Activated CD4-positive, alpha-beta T cell treated with anti-CD3 and anti-CD28 coated beads for 24 hours (primary cell): ENCODE results near the gene SF3A2.
"Not testable (repeated sequence)": the region's sequence is repeated elsewhere in the genome, so short reads cannot be mapped to it uniquely, and the experiment has no call there.

Source experiments
- DNase-seq, 2 donors: peaks; one replicate each; pipeline ENCODE4 v3.0.0-alpha.2; 2020; ENCODE audit warnings: low read depth in 2 of 2

The SF3A2 gene, protein sequence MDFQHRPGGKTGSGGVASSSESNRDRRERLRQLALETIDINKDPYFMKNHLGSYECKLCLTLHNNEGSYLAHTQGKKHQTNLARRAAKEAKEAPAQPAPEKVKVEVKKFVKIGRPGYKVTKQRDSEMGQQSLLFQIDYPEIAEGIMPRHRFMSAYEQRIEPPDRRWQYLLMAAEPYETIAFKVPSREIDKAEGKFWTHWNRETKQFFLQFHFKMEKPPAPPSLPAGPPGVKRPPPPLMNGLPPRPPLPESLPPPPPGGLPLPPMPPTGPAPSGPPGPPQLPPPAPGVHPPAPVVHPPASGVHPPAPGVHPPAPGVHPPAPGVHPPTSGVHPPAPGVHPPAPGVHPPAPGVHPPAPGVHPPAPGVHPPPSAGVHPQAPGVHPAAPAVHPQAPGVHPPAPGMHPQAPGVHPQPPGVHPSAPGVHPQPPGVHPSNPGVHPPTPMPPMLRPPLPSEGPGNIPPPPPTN

DNA sequence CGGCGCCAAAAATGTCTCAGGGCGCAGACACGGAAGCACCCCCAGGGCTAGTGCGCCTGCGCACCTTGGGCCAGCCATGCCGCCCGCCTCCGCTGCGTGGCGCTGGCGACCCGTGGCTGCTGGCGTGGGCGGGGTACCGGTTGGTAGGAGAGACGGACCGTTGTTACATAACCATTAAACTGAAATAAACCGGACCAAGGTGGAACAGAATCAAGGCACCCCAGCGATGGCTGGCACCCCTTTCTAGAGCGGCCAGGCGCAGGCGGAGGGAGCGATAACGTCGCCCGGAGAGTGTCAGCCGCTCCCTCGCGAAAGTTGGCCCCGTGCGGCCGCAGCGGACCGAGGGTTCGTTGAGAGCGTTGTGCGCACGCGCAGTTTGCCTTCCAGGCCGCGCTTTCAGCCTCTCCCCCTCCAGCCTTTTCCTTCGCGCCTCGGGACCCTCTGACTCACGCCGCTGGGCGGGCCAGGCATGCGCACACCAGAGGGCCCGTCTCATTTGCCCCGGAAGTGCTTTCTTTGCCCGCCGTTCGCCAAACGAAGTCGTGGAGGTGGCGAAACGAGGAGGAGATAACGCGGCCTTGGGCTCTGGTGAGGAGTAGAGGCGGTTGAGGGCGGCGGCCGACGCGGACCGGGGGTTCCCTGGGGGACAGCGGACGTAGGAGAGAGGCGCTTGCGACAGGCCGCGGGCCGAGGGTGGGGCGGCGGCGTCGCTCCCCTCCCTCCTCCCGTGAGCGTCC, at the start of gene SF3A2, which contains the start of gene PLEKHJ1:
Gene SF3A2, plus strand, starts transcription at position 511 of the 737 bp plus-strand sequence. CDS start 6,595 bp downstream, outside the sequence.
Gene PLEKHJ1, minus strand, starts transcription at position 16 of the 737 bp plus-strand sequence. CDS start 81 bp downstream, outside the sequence.
- peak; percentile 96 for DNase-seq

DNA sequence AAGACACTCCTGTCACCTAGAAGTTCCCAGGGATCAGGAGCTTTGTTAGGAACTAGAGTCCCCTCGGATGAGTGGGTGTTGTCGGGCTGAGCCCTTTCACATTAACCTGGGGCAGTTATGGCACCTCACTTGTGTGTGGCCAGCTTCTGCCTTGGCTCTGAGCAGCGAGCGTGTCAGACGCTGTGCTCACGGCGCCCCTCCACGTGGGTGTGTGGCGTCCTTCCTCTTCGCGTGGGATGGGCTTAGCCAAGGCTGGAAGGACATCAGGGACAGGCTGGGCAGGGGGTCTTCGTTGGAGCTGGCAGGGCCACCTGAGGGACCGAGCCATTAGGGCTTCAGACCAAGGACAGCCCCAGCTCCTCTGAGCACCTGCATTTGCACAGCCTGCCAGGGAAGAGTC, 49.5 kb upstream of the SF3A2 start:
- no peak for DNase-seq

DNA sequence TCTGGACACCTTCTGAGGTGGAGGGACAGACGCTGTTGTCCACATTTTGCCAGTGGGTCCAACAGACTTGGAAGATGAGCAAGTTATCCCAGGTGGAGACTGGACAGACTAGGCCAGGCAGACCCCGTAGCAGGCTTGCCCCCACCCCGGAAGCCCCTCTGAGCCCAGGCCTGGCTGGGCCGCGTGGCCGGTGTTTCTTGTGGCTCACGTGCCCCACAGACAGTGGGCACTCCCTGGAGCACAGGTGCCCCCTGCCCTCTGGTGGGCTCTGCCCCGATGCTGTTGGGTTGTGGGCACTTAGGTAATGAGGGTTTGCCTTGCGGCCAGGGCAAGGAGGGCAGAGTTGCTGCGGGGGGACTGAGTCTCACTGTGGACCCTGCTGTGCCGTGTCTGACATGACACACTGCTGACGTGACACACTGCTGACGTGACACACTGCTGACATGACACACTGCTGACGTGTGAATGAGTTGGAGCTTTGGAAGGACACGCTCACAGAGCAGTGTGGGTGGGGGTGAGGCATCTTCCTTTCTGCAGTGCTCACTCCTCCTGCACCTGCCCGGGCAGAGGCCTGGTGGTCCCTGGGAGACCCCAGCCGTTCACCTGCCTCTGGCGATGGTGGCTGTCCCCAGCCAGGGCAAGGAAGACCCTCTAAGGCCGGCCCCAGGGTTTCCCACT, 47.8 kb upstream of the SF3A2 start:
- DNase-seq: no peak

DNA sequence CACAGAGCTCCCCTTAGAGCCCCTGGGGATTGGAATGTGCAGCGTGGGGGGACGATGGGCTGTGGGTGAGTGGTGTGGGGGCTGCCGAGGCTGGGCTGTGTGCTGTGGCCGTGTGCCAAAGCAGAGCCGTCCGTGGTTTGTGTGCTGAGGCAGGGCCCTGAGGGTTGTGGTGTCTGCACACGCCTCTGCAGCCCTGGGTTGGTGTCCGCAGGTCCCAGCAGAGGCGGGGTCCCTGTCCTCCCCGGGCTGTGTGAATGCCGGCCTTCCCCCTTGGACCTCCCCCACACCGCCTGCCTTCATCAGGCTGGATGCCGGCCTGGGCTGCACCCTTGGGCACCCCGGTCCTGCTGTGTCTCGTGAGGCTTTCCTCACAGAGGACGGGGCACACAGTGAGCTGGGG, 46.7 kb upstream of the SF3A2 start:
- no peak for DNase-seq

DNA sequence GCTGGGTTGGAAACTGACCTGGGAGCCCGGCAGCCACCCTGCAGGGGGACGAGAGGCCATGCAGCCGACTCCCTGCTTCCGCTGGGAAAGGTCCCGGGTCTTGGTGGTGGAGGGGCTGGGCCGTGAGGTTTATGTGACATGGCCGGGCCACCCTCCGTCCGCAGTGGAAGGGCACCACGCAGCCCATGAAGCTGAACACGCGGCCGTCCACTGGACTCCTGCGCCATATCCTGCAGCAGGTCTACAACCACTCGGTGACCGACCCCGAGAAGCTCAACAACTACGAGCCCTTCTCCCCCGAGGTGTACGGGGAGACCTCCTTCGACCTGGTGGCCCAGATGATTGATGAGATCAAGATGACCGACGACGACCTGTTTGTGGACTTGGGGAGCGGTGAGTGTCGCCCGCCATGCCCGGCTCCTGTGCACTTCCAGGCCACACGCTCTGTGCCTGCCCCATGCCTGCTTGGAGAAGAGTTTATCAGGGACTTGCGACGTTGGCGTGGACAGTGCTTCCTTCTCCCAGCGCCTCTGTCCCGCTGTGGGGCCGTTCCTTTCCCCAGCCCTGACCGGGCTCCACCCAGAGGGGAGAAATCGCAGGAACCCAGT, 45.7 kb upstream of the SF3A2 start:
- DNase-seq: no peak

DNA sequence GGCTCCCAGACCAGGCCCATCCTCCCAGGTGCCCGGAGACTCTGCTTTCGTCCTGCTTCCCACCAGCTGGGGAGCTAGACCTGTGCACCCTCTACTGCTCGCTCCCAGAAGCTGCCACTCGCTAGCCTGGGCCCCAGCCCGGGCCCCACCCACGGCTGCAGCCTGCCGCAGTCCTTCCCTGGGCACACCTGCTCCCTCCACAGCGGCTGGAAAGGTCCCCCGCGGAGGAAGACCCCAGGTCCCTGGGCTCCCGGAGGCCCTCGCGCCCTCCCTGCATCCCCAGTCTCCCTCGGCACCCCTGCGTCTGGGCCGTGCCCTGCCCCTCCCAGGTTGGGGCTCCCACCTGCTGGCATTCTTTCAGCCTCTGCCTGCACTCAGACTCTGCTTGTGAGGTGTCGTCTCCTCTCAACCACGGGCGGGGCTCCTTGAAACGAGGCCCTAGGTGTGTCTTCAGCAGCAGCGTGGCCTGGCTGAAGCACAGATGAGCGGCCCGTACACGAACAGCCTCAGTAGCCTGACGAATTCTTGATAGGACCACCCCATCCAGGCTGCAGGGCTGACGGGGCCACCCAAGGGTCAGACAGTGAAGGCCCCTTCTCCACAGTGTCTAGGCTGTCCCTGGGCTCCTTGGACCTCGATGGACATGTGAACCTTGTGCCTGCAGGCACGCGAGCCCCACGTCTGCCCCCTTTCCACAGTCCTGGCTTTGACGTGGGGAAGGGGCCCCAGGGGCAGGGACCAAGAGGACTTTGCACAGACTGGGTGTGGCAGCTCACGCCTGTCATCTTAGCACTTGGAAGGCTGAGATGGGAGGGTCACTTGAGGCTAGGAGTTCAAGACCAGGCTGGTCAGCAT, 44.9 kb upstream of the SF3A2 start:
- DNase-seq: no peak

DNA sequence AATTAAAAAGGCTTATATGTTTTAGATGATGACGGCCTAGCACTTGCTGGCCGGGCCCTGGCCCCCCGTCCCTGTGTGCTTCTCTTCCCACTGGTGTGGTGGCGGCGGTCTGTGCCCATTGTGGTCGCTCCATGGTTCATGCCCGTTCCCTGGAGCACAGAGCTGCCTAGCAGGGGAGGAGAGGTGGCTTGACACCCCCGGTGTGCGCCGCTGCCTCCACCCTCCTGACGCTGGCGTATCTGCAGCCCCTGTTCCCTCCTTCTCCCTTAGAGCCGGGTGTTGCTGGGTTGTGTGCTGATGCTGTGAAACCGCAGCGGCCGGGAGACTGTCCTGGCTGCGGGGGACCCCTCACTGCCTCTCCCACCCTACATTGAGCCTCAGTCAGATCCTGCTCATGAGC, 43.8 kb upstream of the SF3A2 start:
- DNase-seq: no peak

DNA sequence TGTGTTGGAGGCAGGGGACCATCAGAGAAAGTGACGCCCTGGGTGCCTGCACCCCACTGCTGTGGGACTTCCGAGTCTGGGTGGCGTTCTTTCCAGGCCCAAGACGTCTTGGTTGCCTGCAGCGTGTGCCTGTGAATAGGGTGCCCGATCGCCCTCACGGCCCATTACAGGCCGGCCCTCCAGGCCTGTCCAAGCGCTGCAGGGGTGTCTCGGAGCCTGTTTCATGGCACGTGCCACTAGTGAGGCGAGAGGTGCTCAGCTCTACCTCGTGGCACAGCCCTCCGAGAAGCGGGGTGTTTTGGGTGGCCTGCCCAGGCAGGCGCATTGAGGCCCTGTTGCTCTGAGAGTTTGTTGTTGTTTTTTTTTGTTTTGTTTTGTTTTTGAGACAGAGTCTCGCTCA, 42.8 kb upstream of the SF3A2 start:
- DNase-seq: no peak

DNA sequence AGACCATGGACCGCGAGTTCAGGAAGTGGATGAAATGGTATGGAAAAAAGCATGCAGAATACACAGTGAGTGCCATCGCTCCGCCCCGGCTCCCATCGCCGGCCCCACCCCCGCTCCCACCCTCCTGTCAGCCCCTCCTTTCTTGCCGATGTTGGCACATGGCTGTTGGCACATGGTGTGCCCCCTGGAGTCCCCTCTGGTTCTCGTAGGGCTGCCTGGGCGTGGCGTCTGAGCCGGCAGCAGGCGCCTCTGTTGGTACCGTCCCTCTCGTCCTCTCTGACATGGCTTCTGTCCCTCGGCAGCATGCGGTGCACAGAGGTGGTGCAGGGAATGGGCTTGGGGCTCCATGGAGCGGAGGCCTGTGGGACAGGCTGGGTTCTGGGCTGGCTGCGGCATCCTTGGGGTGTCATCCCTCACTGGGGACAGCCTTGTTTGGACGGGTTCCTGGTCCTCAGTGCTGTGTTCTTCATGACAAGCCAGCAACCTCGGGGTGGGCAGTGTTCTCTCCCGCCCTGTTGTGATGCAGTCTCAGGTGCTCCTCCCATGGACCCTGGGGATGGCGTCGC, 42.0 kb upstream of the SF3A2 start:
- no peak for DNase-seq

DNA sequence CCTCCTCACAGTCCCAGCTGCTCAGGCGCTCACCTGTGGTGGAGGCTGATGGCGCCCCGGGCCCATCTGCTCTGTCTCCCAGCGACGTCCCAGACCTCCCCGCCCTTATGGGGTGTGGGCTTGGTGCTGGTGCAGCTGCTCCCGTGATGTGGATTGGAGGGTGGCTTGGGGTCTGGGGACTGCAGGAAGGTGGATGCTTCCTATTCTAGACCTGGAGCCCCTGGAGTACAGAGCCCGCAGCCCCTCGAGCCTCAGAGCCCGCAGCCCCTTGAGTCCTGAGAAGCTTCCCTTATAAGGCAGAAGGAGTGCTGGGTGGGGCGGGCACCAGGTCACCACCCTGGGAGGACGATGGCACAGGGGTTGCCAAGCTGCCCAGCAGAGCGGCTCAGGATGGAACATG, 41.3 kb upstream of the SF3A2 start:
- DNase-seq: no peak

DNA sequence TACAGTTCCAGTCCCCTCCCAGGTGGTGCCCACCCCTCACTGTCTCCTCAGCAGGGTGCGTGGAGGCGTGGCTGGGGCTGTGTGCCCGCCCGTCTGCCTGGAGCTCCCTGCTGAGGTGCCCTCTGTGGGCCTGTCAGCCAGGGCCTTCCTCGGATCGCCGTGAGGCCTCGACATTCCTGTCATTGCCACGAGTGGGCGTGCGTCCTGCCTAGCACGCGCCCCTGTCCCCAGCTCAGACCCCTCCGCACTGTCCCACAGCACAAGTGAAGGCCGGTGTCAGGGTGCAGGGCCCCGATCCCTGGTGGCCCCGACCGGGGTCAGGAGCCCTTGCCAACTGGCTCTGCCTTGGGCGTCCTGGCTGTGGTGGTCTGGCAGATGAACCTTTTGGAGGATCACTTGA, 40.7 kb upstream of the SF3A2 start:
- no peak for DNase-seq

DNA sequence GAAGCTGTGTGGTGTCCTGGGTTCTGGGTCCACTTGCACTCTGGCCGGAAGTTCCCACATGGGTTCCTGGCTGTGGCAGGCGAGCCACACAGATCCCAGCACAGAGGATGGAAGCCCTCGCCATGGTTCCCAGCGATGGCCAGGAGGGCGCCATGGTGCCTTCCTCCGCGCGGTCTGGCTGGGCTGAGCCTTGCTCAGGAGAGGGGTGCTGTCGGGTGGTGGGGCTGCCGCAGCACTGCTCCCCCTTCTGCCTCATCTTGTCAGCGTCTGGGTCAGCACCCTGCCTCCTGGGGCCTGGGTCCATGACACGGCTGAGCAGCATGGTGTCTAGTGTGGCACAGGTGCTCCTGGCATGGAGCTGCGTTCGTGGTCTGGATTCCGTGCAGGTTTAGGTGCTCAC, 39.4 kb upstream of the SF3A2 start:
- DNase-seq: no peak

DNA sequence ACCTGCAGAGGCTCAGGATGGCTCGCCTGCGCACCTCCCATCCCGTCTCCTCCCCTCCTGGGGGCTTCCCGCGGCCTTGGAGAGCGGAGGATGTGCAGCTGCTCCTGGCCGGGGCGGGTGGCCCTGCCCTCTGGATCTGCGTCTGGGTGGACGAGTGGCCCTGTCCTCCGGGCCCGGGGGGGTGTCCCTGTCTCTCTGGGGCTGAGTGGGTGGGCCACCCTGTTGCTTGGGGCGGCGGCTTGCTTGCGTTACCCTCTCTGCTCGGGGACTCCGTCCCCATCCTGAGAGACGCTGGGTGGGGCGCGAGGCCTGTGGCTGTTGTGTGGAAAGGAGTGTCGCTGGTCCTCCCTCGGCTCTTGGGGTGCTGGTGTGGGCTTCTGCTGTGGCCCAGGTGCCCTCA, 38.3 kb upstream of the SF3A2 start:
- no peak for DNase-seq

DNA sequence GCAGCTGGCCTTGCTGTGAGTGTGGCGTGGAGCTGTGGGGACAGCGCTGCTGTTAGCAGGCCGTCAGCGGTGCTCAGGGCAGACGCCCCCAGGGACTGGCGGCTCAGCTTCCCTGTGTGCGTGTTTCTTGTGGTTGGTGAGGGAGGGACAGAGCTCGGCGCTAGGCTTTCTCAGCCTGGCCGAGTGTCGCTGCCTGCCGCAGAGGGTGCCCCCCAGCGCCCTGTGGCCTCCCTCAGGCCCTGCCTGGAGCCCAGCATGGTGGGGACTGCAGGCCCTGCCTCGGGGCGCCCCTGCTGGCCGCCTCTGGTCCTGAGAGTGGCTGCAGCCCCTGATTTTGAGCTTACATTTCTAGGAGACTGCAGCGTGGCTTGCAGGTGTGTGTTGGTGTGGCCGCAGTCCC, 37.4 kb upstream of the SF3A2 start:
- DNase-seq: no peak

DNA sequence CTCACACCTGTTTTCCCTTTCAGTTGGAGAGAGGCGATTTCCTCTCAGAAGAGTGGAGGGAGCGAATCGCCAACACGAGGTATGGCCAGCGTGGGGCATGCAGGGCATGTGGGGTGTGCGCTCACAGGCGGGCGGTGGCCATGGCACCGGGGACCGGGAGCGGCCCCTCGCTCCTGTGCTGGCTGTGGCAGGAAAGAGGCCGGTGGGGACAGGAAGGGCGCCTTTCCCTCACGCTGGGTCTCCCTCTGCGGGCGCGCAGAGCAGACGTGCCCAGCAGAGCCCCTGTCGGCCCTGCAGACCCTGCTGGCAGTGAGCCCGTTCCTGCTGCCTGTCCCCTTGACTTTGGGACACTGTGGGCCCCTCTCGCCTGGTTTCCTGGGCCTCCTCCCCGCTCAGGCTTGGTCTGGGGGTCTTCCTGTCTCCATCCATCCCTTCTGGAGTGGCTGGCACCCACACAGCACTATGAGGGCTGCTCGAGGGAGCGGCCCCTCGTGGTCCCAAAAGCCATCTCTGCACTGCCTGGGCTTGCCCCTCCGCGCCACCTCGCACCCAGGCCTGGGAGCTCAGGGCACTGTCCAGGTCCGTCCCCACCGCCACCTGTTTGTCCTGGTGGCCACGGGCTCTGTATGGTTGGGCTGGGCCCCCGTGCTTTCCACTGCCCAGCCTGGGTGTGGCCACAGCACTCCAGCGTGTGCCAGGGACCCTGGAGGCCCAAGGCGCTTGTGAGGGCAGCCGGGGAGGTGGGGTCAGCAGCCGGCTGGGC, 36.6 kb upstream of the SF3A2 start:
- DNase-seq: no peak

DNA sequence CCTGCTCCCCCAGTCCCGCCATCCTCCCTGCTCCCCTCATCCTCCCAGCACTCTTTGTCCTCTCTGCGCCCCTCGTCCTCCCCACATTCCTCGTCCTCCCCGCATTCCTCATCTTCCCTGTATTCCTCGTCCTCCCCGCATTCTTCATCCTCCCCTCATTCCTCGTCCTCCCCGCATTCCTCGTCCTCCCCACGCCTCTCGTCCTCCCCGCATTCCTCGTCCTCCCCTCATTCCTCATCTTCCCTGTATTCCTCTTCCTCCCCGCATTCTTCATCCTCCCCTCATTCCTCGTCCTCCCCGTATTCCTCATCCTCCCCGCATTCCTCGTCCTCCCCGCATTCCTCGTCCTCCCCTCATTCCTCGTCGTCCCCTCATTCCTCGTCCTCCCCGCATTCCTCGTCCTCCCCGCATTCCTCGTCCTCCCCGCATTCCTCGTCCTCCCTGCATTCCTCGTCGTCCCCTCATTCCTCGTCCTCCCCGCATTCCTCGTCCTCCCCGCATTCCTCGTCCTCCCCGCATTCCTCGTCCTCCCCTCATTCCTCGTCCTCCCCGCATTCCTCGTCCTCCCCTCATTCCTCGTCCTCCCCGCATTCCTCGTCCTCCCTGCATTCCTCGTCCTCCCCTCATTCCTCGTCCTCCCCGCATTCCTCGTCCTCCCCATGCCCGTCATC, 35.9 kb upstream of the SF3A2 start:
- DNase-seq: not testable (repeated sequence)

DNA sequence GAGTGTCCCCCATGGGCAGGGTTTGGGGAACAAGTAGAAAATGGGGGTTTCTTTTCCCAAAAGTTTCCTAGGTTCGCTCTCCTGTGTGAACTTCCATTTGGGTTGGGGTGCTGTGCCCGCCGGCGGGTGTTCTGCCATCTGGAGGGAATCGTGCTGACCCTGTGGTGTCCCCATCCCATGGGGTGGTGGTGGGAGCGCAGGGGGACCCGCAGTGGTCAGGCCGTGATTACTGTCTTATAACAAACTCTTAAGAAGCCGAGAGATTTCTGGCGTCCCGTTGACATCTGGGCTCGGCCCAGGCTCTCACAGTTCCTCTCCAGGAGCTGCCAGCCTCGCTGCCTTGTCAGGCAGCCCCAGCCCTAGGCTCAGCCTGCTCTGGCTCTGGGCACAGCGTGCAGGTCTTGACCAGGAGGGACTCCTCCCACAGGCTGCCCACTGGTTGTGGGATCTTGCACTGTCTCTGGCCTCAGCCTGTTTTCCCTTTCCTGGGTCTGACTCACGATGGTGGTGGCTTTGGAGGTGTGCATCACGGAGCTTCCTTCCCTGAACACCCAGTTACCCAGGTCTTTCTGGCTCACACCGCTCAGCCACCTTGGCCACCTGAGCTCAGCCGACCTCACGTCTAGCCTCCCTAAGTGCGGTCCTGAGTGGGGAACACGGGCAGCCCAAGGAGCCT, 35.0 kb upstream of the SF3A2 start:
- no peak for DNase-seq

DNA sequence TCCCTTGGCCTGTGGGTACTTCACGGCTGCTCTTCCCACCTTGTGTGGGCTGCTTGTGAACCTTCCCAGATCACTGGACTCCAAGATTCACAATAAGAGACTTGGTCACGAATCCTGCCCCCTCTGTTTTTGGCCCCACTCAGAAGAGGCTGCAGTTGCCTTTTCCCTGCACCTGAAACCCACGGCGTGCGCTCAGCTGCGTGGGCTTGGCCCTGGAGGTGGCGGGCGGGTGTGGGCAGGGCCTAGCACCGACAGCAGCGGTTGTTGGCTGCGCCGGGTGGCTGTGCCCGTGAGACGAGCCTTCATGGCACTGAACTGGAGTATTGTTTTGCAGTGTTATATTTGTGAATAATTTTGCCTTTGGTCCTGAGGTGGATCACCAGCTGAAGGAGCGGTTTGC, 34.3 kb upstream of the SF3A2 start:
- no peak for DNase-seq

DNA sequence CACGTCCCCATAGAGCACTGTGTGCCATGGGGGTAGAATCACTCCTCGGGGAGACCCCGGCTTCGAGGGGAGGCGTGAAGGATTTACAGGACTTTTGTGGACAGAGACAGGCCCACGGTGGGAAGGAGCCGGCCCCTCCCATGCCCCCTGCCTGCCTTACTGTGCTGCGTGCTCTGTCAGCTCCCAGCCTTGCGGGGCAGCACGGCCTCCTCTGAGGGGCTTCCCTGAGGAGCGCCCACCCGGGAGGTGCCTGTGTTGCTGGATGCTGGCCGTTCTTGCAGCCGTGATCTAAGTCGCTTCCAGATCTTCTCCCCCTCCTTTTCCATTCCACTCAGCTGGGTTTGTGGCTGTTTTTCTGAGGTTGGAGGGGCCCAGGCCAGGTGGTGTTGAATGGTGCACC, 29.6 kb upstream of the SF3A2 start:
- no peak for DNase-seq
